HepG2 (cell line): ENCODE data around the gene CAPN10. TPM values are rescaled to one million over a fixed set of nuclear protein-coding genes. Genes with fewer than 3 reads are reported as not detected.
A peak's percentile ranks its signal among the peaks of the same experiment; 100 is the strongest.

Experiments
- ATAC-seq: fragments of 200-7000 bp; cut with Tn5 transposase; 3 replicates; pipeline ENCODE4 v1.9.1; 2020; ENCODE audit warnings: mild to moderate bottlenecking, moderate library complexity
- BruUV-seq: library from RNA; stranded (reverse); fragments of 400-500 nt; replicated peaks from 2 replicates; lab custom pipeline; 2021; lab: Mats Ljungman, UMichigan
- CTCF ChIA-PET: fragments of 300-600 bp; formaldehyde crosslinking; extraction: SDS; loops from one replicate; lab custom pipeline; 2021; ENCODE audit warnings: low total read pairs, inconsistent platforms, low intra/inter-chr PET ratio; lab: Yijun Ruan, JAX
- POLR2A ChIA-PET: fragments of 350-600 bp; sonication (Branson Sonifier 250); formaldehyde crosslinking; loops from one replicate; lab custom pipeline; 2020; ENCODE audit warnings: antibody characterized with exemption, inconsistent platforms; lab: Yijun Ruan, JAX
- DNase-seq: peaks from one replicate; pipeline ENCODE4 v3.0.0-alpha.2; 2015; ENCODE audit warnings: low spot score
- FAIRE-seq: peaks from 3 replicates; lab custom pipeline; 2011; peaks lifted over from hg19 to GRCh38; lab: Jason Lieb, UNC
- H2AFZ ChIP-seq: one replicate; pipeline ENCODE4 v1.6.1; 2011; ENCODE audit warnings: low read length, inconsistent platforms
- H3K27ac ChIP-seq: fragments of 300-600 bp; 3 replicates; pipeline ENCODE4 v1.8.0; 2011; ENCODE audit warnings: mixed run types, mild to moderate bottlenecking, mixed read lengths, low read length, inconsistent platforms; ENCODE audit not compliant: insufficient read depth; ENCODE audit errors: extremely low read length
- H3K27me3 ChIP-seq, 2 experiments: fragments of 200-600 bp in 1 of 2; 2 replicates in 1 of 2; 3 replicates in 1 of 2; pipeline versions ENCODE4 v1.6.0 to v1.8.0; 2011; ENCODE audit warnings: low read length in 2 of 2, mild to moderate bottlenecking in 2 of 2, moderate library complexity in 2 of 2, inconsistent platforms in 1 of 2; ENCODE audit not compliant: insufficient read depth in 2 of 2, control insufficient read depth in 1 of 2
- H3K36me3 ChIP-seq, 2 experiments: fragments of 200-600 bp in 1 of 2; replicated peaks in 1 of 2; 2 replicates in 1 of 2; 3 replicates in 1 of 2; pipeline versions ENCODE4 v1.5.1 to v1.8.0; 2011; ENCODE audit warnings: low read length in 2 of 2, inconsistent platforms in 1 of 2; ENCODE audit not compliant: insufficient read depth in 2 of 2, control insufficient read depth in 1 of 2
- H3K4me1 ChIP-seq: 2 replicates; pipeline ENCODE4 v1.5.1; 2012; ENCODE audit warnings: low read length, inconsistent platforms; ENCODE audit not compliant: insufficient read depth
- H3K4me2 ChIP-seq: 2 replicates; pipeline ENCODE4 v1.6.0; 2011; ENCODE audit warnings: low read depth, low read length, inconsistent platforms
- H3K4me3 ChIP-seq, 3 experiments: fragments of 200-600 bp in 1 of 3; sonication (generic), shearing (Covaris generic) in 1 of 3; replicated peaks in 1 of 3; 2 replicates each; pipeline ENCODE4 v1.5.1; 2011 to 2016; ENCODE audit warnings: low read length in 3 of 3, inconsistent platforms in 2 of 3, low read depth in 2 of 3, mild to moderate bottlenecking in 2 of 3, control low read depth in 1 of 3, mixed read lengths in 1 of 3; ENCODE audit not compliant: insufficient read depth in 1 of 3
- H3K79me2 ChIP-seq: one replicate; pipeline ENCODE4 v1.6.1; 2011; ENCODE audit warnings: low read length, inconsistent platforms; ENCODE audit not compliant: insufficient read depth
- H3K9ac ChIP-seq: 2 replicates; pipeline ENCODE4 v1.6.0; 2011; ENCODE audit warnings: mild to moderate bottlenecking, low read depth, low read length, inconsistent platforms; ENCODE audit not compliant: insufficient read depth
- H3K9me3 ChIP-seq: 2 replicates; pipeline ENCODE4 v1.5.1; 2012; ENCODE audit warnings: mild to moderate bottlenecking, low read length
- H4K20me1 ChIP-seq: 2 replicates; pipeline ENCODE4 v1.6.0; 2011; ENCODE audit warnings: inconsistent platforms, mild to moderate bottlenecking, low read length, moderate library complexity; ENCODE audit not compliant: insufficient read depth
- FOXK2 ChIP-seq: fragments of 450-650 bp; IDR thresholded peaks from 2 replicates; pipeline ENCODE4 v1.6.1; 2016
- FOXO1 ChIP-seq: sonication (generic); formaldehyde crosslinking; IDR thresholded peaks from 2 replicates; pipeline ENCODE4 v1.4.0; 2020; ENCODE audit warnings: missing genetic modification reagents
- HDAC1 ChIP-seq: sonication (generic); formaldehyde crosslinking; IDR thresholded peaks from 2 replicates; pipeline ENCODE4 v1.5.1; 2020; ENCODE audit warnings: mild to moderate bottlenecking, missing genetic modification reagents
- HNF4A ChIP-seq: sonication (generic); formaldehyde crosslinking; IDR thresholded peaks from 2 replicates; pipeline ENCODE4 v1.4.0; 2020; ENCODE audit warnings: missing genetic modification reagents
- HOXA5 ChIP-seq: sonication (generic); formaldehyde crosslinking; IDR thresholded peaks from 2 replicates; pipeline ENCODE4 v1.4.0; 2020; ENCODE audit warnings: missing genetic modification reagents
- JUNB ChIP-seq: sonication (generic); formaldehyde crosslinking; IDR thresholded peaks from 2 replicates; pipeline ENCODE4 v1.8.0; 2022; ENCODE audit warnings: missing genetic modification reagents, mild to moderate bottlenecking, borderline replicate concordance
- KLF13 ChIP-seq: sonication (generic); formaldehyde crosslinking; IDR thresholded peaks from 2 replicates; pipeline ENCODE4 v1.4.0; 2020; ENCODE audit warnings: mild to moderate bottlenecking, missing genetic modification reagents
- MAF1 ChIP-seq: sonication (generic); formaldehyde crosslinking; IDR thresholded peaks from 2 replicates; pipeline ENCODE4 v1.5.0; 2020; ENCODE audit warnings: missing genetic modification reagents, borderline replicate concordance
- PAF1 ChIP-seq: IDR thresholded peaks from 2 replicates; pipeline ENCODE4 v1.6.1; 2016; ENCODE audit warnings: missing genetic modification reagents, missing compliant biosample characterization
- PHF5A ChIP-seq: IDR thresholded peaks from one replicate; pipeline ENCODE4 v1.6.1; 2018; ENCODE audit warnings: low read depth, missing genetic modification reagents; ENCODE audit not compliant: unreplicated experiment
- PTBP1 ChIP-seq: fragments of 200-400 bp; formaldehyde crosslinking; IDR thresholded peaks from 2 replicates; pipeline ENCODE4 v1.6.1; 2018; ENCODE audit warnings: low read length, low read depth; ENCODE audit not compliant: poor library complexity, severe bottlenecking
- ZBTB33 ChIP-seq: sonication (generic); formaldehyde crosslinking; IDR thresholded peaks from 2 replicates; pipeline ENCODE4 v1.4.0; 2020; ENCODE audit warnings: missing genetic modification reagents
- ZNF546 ChIP-seq: sonication (generic); formaldehyde crosslinking; conservative IDR thresholded peaks from 2 replicates; pipeline ENCODE4 v1.8.1; 2023; ENCODE audit warnings: mild to moderate bottlenecking, missing genetic modification reagents
- ZNF550 ChIP-seq: sonication (generic); formaldehyde crosslinking; IDR thresholded peaks from 2 replicates; pipeline ENCODE4 v1.4.0; 2020; ENCODE audit warnings: mild to moderate bottlenecking, missing genetic modification reagents, borderline replicate concordance
- ZNF580 ChIP-seq: IDR thresholded peaks from 2 replicates; pipeline ENCODE4 v1.6.1; 2016; ENCODE audit warnings: low read depth, borderline replicate concordance
- ZNF777 ChIP-seq: sonication (generic); formaldehyde crosslinking; IDR thresholded peaks from 2 replicates; pipeline ENCODE4 v1.4.0; 2020; ENCODE audit warnings: missing genetic modification reagents
- WGBS: methylation state at CpG from one replicate; pipeline ENCODE4 v1.1.6; 2017; ENCODE audit warnings: low lambda C conversion rate; 5-methylcytosine and 5-hydroxymethylcytosine counted together
- in situ Hi-C: cut with HindIII; loops from 2 replicates; pipeline ENCODE4 v1.10.0; 2017; ENCODE audit warnings: low pct_unique_long_range_greater_than_20kb; ENCODE audit not compliant: extremely low pct_ligation_motif_present
- intact Hi-C: fragments of 100-400 bp; cut with micrococcal nuclease; formaldehyde crosslinking; loops from one replicate; pipeline ENCODE4 v1.10.0; 2022; ENCODE audit not compliant: unreplicated experiment
- polyA plus RNA-seq, 8 experiments: library from polyadenylated mRNA; depleted of rRNA in 3 of 8; stranded (reverse) in 7 of 8; unstranded in 1 of 8; fragments of >200 nt; fragmentation: Illumina TruSeq in 4 of 8; extraction: Trizol in 4 of 8; gene quantifications; 2 replicates each; pipeline versions ENCODE4 v1.2.1 to v1.2.3, GENCODE V29; 2011 to 2016; ENCODE audit warnings: low read depth in 4 of 8, missing spikeins in 1 of 8, mixed read lengths in 1 of 8; ENCODE audit not compliant: insufficient read depth in 1 of 8
- total RNA-seq, 5 experiments: library from RNA; depleted of rRNA; stranded (reverse); fragments of >200 nt; fragmentation: Illumina TruSeq; extraction: Trizol; gene quantifications; 2 replicates each; pipeline ENCODE4 v1.2.3, GENCODE V29; 2016; ENCODE audit warnings: low read depth in 1 of 5
- TF ChIP-seq, protein P1 (sequence below): sonication (generic); formaldehyde crosslinking; conservative IDR thresholded peaks from 2 replicates; pipeline ENCODE4 v1.4.0; 2020; ENCODE audit warnings: missing genetic modification reagents
- TF ChIP-seq, protein P2 (sequence below): IDR thresholded peaks from 2 replicates; pipeline ENCODE4 v1.6.1; 2016
- TF ChIP-seq, protein P3 (sequence below): sonication (generic); formaldehyde crosslinking; IDR thresholded peaks from 2 replicates; pipeline ENCODE4 v1.5.0; 2020; ENCODE audit warnings: missing genetic modification reagents

Gene CAPN10
- total and polyA plus RNA-seq, 2 of the 13 experiments (the other 11 are each of a cell fraction or from before 2014, with no cell fraction given) = 27.6 to 32.4 TPM

DNA sequence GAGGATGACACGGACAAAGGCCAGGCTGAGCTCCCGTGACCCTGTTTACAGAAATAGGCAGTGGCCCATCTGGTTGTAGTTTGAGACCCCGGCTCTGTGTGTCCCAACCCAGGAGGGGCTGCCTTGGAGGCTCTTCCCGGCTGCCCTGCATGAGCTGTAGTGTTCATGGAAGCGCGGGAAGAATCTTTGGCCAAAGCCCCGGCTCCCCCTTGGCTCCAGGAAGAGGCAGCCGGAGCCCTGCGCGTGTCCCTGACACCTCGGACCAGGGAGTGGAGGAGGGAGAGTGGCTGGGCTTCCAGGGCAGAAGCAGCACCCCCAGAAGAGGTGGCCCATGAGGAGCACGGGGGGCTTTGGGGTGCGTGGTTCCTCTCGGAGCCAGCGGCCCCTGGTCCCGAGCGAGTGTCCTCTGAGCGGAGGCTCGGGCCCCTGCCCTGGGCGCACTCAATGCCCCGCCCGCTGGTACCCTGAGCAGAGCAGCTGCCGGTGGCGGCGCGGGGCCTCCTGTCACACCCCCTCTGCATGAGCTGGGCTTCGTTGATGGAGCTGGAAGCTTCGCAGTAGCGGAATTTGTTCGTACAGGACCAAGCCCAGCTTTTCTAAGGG, 60.5 kb downstream of the CAPN10 start (continued):
- TF ChIP-seq PAF1 (CRISPR knock-in tag) = no peak
- TF ChIP-seq, protein P1, sequence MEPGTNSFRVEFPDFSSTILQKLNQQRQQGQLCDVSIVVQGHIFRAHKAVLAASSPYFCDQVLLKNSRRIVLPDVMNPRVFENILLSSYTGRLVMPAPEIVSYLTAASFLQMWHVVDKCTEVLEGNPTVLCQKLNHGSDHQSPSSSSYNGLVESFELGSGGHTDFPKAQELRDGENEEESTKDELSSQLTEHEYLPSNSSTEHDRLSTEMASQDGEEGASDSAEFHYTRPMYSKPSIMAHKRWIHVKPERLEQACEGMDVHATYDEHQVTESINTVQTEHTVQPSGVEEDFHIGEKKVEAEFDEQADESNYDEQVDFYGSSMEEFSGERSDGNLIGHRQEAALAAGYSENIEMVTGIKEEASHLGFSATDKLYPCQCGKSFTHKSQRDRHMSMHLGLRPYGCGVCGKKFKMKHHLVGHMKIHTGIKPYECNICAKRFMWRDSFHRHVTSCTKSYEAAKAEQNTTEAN (CRISPR knock-in tag) = no peak
- TF ChIP-seq ZNF550 (CRISPR knock-in tag) = no peak
- TF ChIP-seq KLF13 (CRISPR knock-in tag) = no peak
- no peak for TF ChIP-seq ZNF546 (CRISPR knock-in tag)
- TF ChIP-seq, protein P2, sequence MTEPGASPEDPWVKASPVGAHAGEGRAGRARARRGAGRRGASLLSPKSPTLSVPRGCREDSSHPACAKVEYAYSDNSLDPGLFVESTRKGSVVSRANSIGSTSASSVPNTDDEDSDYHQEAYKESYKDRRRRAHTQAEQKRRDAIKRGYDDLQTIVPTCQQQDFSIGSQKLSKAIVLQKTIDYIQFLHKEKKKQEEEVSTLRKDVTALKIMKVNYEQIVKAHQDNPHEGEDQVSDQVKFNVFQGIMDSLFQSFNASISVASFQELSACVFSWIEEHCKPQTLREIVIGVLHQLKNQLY = no peak
- TF ChIP-seq PTBP1 = no peak
- no peak for TF ChIP-seq HDAC1 (CRISPR knock-in tag)
- no peak for TF ChIP-seq MAF1 (CRISPR knock-in tag)

- intact Hi-C loops = loop anchor here (10.0 kb wide), 1 partner anchor 133 kb away; no protein-coding TSS in a partner anchor
- TF ChIP-seq FOXO1 = no peak
- TF ChIP-seq PHF5A (CRISPR knock-in tag) = no peak
- no peak for TF ChIP-seq ZNF777 (CRISPR knock-in tag)
- no peak for TF ChIP-seq FOXK2
- peak; percentile 46; the same call in 1 of the 2 replicates for TF ChIP-seq ZBTB33 (CRISPR knock-in tag)
- TF ChIP-seq HOXA5 (CRISPR knock-in tag) = no peak
- TF ChIP-seq JUNB (CRISPR knock-in tag) = no peak
- TF ChIP-seq ZNF580 = no peak
- no peak for TF ChIP-seq HNF4A (CRISPR knock-in tag)
- TF ChIP-seq, protein P3, sequence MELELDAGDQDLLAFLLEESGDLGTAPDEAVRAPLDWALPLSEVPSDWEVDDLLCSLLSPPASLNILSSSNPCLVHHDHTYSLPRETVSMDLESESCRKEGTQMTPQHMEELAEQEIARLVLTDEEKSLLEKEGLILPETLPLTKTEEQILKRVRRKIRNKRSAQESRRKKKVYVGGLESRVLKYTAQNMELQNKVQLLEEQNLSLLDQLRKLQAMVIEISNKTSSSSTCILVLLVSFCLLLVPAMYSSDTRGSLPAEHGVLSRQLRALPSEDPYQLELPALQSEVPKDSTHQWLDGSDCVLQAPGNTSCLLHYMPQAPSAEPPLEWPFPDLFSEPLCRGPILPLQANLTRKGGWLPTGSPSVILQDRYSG (CRISPR knock-in tag) = no peak
These were observed 61.1 kb downstream of the CAPN10 start for GRCh38 chr2:240647503-240648154.

More at GRCh38 chr2:240647503-240648154, 61.1 kb downstream of the CAPN10 start:
- ChIA-PET CTCF (no interaction called here), POLR2A (interaction anchor here (1.3 kb wide), 1 partner anchor 21 kb away, joined by 3 read pairs; no protein-coding TSS in a partner anchor)
- H3K79me2 ChIP-seq = no peaks in the 10 kb centered on the region
- H3K4me2 ChIP-seq = no peak overlapping the region
- H2AFZ ChIP-seq = no peak overlapping the region
- no peaks in the 10 kb centered on the region for H3K36me3 ChIP-seq
- peaks cover 8% of the 10 kb centered on the region for H3K9me3 ChIP-seq
- ATAC-seq (no peak; the same call in 1 of the 3 replicates), FAIRE-seq (no peak), DNase-seq (no peak)
- H3K4me3 ChIP-seq = no peak overlapping the region
- no peaks in the 10 kb centered on the region; the same call in 1 of the 2 replicates for H4K20me1 ChIP-seq
- WGBS = 24% methylated on average over 22 of the region's 22 CpGs
- no TSS peak for BruUV-seq
- no peaks in the 10 kb centered on the region for H3K4me1 ChIP-seq
- in situ Hi-C loops = no loop called here
- no peak overlapping the region for H3K27ac ChIP-seq
- peaks cover 46 to 97% of the 10 kb centered on the region in 2 experiments for H3K27me3 ChIP-seq
- H3K9ac ChIP-seq = no peak overlapping the region
